Testis (tissue), 2 donors: ENCODE measurements around the gene ATP1A4.

Experiments used
- POLR2A ChIP-seq: fragments of 450-650 bp; IDR thresholded peaks from one replicate; pipeline ENCODE4 v1.6.1; 2017; ENCODE audit warnings: antibody characterized with exemption, mild to moderate bottlenecking, moderate library complexity
- TF ChIP-seq, protein P1 (sequence below), 3 experiments: fragments of 450-650 bp in 2 of 3; fragments of 200-600 bp in 1 of 3; sonication (generic) in 1 of 3; IDR thresholded peaks; one replicate each; pipeline ENCODE4 v1.5.1; 2016 to 2019; ENCODE audit warnings: antibody characterized with exemption in 3 of 3, mild to moderate bottlenecking in 2 of 3, moderate library complexity in 1 of 3

DNA sequence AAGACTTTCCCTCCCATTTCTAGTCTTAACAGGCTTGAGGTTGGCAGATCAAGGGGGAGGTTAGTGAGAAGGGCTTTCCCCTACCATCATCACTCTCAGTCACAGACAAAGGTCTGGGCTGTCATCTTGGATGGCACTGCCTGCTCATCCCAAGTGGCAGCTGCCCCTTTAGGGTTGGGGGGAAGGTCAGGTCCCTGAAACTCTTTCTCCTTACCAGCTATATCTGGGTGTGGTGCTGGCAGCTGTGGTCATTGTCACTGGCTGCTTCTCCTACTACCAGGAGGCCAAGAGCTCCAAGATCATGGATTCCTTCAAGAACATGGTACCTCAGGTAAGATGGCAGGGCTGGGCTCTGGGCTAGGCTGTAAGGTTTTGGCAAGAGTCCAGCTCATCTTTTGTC is 27.7 kb upstream of the ATP1A4 start:
- TF ChIP-seq, protein P1, sequence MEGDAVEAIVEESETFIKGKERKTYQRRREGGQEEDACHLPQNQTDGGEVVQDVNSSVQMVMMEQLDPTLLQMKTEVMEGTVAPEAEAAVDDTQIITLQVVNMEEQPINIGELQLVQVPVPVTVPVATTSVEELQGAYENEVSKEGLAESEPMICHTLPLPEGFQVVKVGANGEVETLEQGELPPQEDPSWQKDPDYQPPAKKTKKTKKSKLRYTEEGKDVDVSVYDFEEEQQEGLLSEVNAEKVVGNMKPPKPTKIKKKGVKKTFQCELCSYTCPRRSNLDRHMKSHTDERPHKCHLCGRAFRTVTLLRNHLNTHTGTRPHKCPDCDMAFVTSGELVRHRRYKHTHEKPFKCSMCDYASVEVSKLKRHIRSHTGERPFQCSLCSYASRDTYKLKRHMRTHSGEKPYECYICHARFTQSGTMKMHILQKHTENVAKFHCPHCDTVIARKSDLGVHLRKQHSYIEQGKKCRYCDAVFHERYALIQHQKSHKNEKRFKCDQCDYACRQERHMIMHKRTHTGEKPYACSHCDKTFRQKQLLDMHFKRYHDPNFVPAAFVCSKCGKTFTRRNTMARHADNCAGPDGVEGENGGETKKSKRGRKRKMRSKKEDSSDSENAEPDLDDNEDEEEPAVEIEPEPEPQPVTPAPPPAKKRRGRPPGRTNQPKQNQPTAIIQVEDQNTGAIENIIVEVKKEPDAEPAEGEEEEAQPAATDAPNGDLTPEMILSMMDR (IDR thresholded peaks at IDR 0.05), result no peak
- no peak for TF ChIP-seq POLR2A
